AG10803 (cell line): ENCODE results near the gene GOLGA8J.
A peak's percentile ranks its signal among the peaks of the same experiment; 100 is the strongest.
"Not testable (repeated sequence)": the region's sequence is repeated elsewhere in the genome, so short reads cannot be mapped to it uniquely, and the experiment has no call there.

Experiments used
- DNase-seq: peaks from one replicate; pipeline ENCODE4 v3.0.0; 2010; ENCODE audit warnings: low read depth
- H3K4me3 ChIP-seq: 2 replicates; pipeline ENCODE4 v1.5.1; 2011; ENCODE audit warnings: mild to moderate bottlenecking, low read length, control low read depth
- CTCF ChIP-seq: conservative IDR thresholded peaks from 2 replicates; pipeline ENCODE4 v1.5.1; 2011; ENCODE audit warnings: mild to moderate bottlenecking, low read length, control low read depth, inconsistent platforms

The GOLGA8J gene

DNA sequence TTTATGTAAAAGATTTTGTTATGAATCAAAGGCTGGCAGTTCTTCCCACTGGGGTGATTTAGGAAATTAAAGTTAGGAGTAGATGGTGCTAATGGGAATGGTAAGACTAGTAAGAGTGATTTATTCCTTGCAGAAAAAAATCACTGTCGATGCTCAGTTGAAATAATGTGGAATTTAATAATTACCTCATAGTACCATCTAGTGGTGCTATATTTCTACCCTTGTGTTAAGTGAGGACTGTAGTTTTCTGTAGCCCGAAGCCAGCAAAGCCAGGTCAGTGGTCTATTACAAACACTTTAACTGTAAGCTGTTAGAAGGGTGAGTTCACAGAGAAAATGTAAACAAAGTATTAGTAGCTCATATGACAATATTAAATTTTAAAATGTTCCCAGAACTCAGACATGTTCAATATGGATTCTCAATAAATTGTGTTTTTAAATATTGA lies 39.5 kb upstream of the GOLGA8J start:
- DNase-seq, result peak; percentile 15
- peak; percentile 37 for TF ChIP-seq CTCF
- H3K4me3 ChIP-seq, result no peak overlapping the region

GRCh38 chr15:30044377-30044776 lies 38.4 kb upstream of the GOLGA8J start:
- no peak for TF ChIP-seq CTCF

DNA sequence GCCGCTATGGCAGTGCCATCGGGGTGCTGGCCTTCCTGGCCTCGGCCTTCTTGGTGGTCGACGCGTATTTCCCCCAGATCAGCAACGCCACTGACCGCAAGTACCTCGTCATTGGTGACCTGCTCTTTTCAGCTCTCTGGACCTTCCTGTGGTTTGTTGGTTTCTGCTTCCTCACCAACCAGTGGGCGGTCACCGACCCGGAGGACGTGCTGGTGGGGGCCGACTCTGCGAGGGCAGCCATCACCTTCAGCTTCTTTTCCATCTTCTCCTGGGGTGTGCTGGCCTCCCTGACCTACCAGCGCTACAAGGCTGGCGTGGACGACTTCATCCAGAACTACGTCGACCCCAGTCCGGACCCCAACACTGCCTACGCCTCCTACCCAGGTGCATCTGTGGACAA lies 37.9 kb upstream of the GOLGA8J start:
- not testable (repeated sequence) for DNase-seq, H3K4me3 ChIP-seq

More at GRCh38 chr15:30044377-30044776, 38.4 kb upstream of the GOLGA8J start:
- H3K4me3 ChIP-seq, result no peak overlapping the region
- DNase-seq, result no peak

- not testable (repeated sequence) for DNase-seq, H3K4me3 ChIP-seq
These were observed 37.3 kb upstream of the GOLGA8J start for GRCh38 chr15:30045248-30046041.

DNA sequence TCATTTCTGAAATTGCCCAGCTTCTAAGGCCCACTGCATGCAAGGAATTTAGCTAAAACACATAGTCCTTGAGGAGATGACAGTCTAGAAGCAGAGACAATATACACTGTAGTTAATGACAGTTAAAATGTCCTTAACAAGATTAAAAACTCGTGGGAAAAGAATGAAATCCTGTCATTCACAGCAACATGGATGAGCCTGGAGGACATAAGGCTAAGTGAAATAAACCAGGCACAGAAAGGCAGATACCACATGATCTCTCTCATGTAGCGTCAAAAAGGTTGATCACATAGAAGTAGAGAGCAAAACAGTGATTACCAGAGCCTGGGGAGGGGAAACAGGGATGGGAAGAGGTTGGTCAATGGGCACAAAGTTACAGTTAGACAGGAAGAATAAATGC lies 36.3 kb upstream of the GOLGA8J start:
- no peak for DNase-seq
- H3K4me3 ChIP-seq, result no peak overlapping the region
- TF ChIP-seq CTCF, result no peak

GRCh38 chr15:30055604-30056003 lies 27.2 kb upstream of the GOLGA8J start:
- TF ChIP-seq CTCF, result no peak
- H3K4me3 ChIP-seq, result no peak overlapping the region

DNA sequence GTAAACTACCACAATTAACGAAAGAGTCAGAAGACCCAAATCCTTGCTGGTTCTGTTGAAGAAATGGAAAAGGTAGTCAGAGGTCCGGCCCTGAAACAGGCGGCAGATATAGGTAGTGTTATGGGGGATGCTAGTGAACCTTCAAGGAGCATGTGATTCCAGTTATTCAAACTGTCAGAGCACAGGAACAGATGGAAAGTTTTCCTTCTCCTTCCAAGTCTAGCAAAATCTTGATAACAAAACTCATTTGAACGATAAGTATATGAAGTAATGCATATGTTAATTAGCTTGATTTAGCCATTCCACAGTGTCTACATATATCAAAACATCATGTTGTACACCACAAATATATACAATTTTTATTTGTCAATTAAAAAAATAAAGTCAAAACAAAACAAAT lies 26.6 kb upstream of the GOLGA8J start:
- no peak for DNase-seq
- H3K4me3 ChIP-seq, result no peak overlapping the region

More at GRCh38 chr15:30055604-30056003, 27.2 kb upstream of the GOLGA8J start:
- DNase-seq, result no peak

More for the DNA sequence above, 26.6 kb upstream of the GOLGA8J start:
- TF ChIP-seq CTCF, result no peak
